Activated CD4-positive, alpha-beta T cell treated with anti-CD3 and anti-CD28 coated beads, Interleukin-2, amount 50 U/mL, for 1 hour (primary cell): ENCODE measurements around the gene FLNA.
"Not testable (repeated sequence)": the region's sequence is repeated elsewhere in the genome, so short reads cannot be mapped to it uniquely, and the experiment has no call there.

ENCODE experiments used
- DNase-seq: peaks from one replicate; pipeline ENCODE4 v3.0.0-alpha.2; 2020

The FLNA gene

DNA sequence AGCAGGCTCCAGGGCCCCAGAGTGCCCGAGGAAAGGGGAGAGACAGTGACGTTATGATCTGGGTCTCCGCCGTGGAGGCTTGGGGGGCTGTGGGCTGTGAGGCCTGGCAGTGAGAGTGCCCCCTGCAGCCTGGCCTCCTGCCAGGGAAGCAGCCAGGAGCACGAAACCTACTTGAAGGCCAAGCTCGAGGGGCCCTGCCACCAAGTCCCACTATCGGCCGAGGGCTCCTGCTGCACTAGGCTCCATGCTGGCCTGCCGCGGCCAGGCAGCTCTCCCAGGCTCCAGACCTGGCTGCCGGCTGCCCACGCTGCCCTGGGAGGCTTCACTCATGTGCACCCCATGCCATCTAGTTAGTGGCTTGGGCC, 18.7 kb downstream of the FLNA start:
- no peak for DNase-seq

DNA sequence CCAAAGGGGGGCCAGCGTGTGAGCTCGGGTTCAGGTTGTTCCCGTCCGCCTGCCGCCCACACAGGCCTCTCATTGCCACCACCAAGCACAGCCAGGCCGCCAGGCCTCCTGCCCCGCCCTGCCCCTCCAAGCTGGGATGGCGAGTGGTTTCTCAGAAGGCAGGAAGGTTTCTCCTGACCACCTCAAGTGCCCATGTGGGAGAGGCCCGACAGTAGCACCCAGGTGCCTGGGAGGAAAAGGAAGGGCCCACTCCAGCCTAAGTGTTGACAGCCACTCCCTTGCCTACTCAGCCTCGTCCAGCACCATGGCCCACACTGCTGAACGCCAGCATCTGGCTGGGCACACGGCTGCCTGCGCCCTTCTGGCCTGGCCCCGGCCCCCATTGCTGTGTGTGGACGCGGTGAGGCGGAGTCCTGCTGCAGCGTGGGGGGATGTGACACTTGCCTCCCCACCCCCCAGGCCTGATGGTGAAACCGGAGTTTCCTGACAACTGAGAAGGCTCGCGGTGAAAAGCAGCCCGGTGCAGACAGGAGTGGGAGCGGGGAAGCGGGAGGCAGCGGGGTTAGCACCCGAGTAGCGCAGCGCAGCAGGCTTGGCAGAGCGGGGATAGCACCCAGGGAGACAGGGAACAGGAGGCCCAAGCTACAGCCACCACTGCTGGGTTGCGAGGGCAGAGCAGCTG, 19.2 kb downstream of the FLNA start:
- DNase-seq: peak; percentile 1

DNA sequence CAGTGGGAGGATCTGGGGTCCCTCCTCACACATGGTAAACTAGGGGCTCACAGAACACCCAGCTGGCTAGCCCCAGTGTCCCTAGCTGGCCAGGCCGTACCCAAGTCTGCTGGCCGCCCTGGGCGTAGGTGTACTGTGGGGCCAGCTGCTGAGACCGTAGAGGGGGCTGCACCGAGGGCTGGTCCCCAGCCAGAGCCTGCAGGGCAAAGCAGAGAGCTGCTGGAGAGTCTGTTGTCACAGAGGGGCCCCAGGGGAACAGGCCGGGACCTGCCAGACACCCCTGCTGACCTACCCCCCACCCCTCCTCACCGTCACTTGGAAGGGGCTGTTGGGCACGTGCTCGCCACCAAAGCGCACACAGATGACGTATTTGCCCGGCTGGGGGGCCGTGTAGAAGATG, 19.9 kb downstream of the FLNA start:
- DNase-seq: no peak

DNA sequence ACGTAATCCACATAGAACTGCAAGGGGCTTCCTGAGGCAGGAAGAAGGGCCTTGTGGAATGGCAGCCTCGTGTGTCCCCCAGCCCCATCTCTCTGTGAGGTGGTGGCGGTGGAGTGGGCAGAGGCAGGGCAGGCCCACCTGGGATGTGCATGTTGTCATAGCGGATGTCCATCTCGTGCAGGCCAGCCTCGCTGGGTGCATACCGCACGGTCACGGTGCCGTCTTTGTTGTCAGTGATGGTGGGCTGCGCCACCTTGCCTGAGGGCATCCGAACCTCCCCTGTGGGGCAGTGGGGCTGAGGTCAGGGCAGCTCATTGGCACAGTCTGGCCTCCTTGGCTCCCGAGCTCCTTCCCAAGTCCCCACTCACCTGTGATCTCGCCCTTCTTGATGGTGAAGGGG, 20.4 kb downstream of the FLNA start:
- peak; percentile 0 for DNase-seq

DNA sequence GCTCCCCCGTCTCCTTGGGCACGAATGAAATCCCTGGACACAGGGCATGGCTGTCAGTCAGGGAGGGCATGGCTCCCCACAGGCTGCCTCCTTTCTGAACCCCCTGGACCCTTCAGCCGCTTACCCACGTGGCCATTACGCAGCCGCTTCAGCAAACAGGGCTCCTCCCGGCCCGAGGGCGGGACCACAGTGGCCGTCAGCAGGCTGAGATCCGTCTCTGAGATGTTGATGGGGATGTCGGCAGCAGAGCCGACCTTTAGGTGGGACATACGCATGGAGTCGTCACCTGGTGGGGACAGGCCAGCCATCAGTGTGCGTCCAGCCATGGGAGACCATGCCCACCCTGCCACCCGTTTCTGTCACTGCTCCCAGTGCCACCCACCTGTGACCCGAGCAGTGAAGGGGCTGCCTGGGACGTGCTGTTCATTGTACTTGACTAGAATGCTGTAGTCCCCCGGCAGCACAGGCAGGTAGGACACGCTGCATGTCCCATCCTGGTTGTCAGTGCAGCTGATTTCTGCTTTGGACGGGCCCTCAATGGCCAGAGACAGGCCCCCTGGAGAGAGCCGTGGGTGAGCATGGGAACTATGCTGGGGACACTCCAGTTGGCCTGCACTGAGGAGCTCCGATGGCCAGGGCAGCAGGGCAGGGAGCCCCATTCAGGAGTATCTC, 21.1 kb downstream of the FLNA start:
- DNase-seq: peak; percentile 0

DNA sequence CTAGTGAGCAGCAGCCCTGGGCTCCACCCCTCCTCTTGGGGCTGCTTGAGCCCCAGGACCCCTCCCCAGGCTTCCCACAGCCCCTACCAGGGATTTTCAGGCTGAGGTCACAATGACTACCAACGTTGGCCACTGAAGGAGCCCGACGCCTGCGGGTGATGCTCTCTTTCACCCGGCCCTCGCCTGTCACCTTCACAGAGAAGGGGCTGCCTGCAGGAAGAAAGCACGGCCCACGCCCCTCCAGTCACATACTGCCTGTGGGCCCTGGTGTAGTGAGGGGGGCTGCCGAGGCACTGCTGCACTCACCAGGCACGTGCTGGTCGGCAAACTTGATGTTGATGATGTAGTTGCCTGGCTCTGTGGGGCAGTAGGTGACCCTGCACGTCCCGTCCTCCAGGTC, 22.0 kb downstream of the FLNA start:
- peak; percentile 0 for DNase-seq

DNA sequence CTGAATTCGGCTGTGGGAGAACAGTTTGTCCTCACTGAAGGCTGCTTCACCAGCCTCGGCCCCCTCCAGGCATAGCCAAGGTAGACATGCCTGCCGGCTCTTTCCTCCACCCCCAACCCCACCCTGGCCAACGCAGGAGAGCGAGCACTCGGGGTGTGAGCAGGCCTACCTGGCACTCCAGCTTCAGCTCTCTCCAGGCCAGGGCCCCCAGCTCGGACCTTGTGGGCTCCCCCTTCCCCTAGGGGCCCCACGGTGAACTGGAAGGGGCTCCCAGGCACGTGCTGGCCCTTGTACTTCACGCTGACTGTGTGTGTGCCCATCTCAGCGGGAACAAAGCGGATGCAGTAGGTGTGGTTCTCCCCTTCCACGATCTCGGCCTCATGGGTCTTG, 22.4 kb downstream of the FLNA start:
- DNase-seq: no peak

DNA sequence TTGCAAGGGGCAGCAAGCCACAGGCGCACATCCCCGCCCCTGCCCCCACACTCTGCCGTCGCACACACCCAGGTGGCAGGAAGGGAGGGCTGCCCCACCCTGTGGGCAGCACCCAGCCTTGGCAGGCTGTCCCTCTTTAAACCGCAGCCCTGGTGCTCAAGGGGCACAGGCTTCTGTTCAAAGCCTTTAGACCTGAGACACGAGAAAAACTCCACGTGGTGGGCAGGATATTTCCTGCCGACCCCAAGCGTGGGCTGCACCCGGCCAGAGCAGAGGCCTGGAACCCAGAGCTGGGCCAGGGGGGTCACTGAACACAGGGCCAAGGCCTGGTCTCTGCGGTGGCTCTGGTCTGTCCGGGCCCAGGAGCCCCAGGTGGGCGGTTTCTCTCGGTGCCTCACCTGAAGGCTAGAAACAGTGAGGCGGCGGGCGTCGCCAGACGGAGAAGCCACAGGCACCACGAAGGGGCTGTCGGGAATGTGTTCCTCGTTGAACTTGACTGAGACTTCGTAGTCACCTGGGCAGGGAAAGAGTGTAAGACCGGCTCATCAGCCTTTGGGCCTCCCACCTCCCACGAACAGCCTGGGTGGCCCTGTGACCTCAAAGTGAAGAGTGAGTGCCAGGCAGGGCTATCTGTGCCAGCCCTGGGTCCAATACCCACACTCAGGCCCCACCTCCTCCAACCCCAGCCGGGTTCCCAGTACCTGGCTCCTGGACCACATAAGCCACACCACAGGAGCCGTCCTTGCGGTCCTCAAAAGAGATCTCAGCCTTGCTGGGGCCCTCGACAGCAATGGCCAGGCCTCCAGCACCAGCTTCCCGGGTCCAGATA, 23.0 kb downstream of the FLNA start:
- peak; percentile 32 for DNase-seq

DNA sequence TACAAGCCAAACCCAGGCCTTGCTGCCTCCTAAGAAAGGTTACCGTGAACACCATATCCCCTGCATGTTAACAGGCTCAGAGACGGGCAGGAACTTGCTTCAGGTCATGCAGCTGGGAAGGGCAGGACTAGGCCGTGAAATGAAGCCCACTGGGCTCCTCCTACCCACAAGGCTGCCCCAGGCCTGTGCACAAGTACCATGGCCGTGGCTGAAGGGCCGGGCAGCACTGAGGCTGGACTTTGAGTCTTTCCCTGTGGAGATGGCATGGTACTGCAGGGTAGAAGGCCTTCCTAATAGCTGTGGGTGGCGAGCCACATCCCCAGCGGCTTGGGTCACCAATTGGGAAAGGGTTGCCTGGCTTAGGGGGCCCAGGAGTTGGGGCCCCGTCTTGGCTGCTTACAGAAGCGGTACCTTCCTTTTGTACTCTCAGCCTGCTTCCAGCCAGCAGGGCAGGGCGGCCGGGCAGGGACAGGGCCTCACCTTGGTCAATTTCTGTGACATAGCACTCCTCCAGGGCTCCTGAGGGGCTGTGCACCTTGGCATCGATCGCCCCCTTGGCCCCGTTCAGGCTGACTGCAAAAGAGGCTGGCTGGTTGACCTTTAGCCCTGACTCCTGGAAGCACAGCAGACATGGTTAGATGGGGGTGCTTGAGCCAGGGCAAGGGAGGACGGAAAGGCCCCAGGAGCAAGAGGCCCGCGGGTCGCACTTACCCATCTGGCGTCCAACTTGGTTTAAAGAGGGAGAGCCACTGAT, 23.8 kb downstream of the FLNA start:
- peak; percentile 0 for DNase-seq

DNA sequence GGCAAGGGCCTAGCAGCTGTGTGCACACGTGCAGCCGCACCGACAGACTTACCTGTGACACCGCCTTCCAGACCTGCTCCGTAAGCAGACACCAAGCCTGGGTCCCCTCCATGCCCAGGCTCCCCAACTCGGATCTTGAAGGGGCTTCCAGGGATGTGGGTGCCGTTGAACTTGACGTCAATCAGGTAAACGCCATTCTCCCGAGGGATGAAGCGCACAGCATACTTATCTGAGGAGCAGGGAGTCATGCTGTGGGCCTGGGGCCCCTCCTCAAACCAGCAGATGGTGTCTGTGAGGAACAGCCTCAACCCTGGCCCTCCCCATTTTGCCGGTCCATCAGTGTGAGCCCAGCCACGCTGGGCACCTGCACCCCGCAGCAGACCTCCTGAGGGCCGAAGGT, 24.5 kb downstream of the FLNA start:
- no peak for DNase-seq

DNA sequence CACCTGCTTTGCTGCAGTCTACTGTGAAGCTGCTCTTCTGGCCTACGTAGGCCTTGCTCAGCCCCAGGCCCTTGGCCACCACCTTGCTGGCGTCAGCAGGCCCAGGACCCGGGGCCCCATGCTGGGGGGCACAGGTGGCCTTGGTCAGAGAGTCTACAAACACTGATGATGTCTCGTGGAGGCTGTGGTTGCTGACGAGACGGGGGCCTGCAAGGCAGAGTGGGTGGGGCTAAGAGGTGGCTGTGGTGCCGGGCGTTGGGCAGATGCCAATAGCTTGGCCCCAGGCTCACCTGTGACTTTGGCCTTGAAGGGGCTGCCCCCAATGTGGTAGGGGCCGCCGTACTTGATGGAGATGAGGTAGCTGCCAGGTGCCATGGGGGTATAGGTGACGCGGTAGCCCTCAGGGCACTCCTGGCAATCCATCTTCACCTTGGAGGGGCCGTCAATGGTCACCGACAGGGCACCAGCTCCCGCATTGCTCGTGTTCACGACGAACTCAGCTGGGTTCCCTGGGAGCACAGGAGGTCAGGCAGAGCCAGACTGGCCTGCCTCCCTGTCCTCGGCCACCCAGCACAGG, 25.0 kb downstream of the FLNA start:
- DNase-seq: peak; percentile 0

DNA sequence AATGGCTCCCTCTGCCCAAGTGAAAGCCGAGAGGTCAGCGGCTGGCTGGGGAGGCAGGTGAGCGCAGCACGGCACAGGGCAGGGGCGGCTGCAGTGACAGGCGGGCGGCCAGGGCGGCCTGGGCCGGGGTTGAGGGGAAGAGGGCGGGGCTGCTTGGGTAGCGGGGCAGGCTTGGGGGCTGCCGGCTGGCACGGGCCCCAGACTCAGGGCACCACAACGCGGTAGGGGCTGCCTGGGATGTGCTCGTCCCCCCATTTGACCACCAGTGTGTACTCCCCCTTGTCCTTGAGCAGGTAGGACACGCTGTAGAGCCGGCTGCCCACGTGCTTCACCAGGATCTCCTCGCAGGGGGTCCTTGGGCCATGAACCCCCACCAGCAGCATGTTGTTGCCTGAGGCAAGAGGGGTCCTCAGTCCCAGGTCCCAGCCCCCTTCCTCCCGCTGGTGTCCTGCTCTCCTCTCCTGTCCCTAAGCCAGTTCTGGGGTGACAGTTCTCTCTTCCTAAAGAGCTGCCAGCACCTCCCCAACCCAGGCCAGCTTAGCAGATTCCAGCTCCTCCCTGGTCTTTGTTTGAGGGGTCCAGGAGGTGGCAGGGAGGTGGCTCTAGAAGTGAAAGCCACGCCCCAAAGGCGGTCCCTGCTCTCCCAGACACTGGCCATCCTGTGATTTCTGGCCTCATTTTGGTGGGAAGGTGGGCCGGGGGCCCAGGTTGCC, 25.6 kb downstream of the FLNA start:
- peak; percentile 0 for DNase-seq

DNA sequence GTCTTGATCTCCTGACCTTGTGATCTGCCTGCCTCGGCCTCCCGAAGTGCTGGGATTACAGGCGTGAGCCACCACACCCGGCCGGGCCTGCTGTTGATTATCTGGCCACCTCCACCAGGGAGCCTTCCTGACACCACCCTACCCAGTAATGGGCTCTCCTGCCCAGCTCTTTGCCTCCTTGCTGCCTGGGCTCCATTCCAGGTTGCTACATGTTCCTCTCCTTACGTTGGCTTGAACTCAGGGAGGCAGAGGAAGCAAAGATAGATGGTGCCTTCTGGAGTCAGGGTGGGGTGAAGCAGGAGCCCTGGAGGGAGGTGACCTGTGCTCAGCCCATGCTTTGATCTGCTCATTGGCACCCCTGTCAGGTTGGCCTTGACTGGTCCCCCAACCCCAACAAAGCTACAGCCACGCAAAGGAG, 26.3 kb downstream of the FLNA start:
- peak; percentile 0 for DNase-seq

DNA sequence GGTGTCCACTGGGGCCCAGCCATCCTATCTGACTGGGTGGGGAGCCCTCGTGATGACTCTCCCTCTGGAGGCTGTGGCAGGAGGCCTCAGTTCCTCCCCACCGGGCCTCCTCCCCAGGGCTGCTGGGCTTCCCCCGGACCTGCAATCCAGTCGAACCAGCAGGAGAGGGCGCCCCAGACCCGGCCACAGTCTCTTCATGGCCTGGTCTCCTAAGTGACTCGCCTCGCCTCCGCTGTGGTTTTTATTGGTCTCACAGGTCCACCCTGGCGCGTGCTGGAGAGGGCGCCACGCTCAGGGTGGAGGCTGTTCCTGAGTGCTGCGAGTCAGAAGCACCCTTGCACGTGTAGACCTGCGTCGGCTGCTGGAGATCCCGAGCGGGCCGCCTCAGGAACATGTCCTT, 30.8 kb downstream of the FLNA start:
- not testable (repeated sequence) for DNase-seq

DNA sequence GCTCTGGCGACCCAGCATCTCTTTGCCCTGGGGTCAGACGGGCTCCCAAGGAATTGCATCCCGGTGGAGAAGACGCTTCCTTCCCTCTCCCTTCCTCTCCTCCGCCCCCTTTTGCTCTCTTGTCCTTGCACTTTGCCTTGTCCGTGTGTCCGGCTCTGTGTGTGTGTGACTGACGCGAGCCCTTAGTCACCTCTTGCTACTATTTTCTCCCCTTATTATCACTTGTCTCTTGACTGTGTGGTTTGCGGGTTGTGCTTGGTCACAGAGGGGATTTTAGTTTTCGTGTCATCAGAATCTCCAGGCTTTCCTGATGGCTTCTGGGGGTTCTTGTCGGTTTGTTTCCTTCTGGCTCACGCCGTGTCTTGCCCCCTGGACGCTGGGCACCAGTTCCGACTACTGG, 31.4 kb downstream of the FLNA start:
- not testable (repeated sequence) for DNase-seq

DNA sequence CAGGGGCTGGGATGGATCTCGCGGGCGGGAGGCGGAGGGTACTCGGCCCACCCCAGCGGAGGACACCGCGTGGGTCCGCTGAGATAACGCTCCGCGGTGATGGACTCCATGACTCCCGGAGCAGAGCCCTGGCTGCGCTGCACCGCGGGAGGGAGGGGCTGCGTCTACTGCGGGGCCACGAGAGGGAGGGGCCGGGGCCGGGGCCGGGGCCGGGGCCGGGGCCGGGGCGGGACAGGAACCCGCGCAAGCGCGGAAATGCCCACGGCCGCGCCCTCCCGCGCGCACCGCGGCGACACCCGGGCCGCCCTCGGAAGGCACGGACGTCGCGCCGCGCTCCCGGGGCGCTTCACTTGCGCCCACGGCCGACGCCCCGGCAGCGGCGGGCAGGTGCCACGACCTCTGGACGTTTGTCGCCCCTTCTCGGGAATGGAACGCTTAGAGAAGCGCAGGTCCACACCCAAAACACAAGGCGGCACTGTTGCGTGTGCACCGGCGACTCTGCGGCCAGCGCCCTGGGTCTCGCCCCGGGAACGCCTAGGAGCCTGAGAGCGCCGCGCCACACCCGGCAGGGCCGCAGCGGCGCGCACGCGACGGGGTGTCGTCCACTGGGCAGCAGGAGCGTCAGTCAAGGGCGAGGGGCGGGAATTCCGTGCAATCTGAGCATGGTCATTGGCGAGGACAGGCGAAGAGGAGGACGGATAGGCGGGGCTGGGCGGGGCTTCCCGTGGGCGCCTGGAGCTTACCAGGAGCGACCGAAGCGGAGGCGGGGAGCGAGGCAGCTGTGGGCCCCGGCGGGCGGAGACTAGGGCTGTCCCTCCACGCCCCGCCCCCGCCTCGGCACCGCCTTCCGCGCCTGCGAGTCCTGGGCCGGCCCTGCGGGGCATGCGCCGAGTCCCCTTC, 32.8 kb downstream of the FLNA start:
- DNase-seq: not testable (repeated sequence)

DNA sequence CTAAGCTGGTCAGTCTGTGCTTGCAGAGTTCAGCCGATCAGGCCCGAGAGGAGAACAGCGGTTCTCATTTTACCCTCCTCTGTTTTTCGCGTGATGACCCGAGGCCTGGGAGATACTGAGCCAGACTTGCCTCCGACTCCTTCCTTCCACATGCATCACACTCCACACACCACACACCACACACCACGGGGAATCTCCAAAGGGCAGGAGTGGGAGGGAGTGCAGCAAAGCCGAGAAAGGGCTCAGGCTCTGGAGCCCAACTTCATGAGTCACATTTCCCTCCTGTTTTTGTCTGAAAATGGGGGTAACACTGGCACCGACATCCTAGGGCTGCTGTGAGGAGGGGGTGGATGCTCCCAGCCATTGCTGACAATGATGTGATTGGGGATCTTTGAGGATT, 39.9 kb downstream of the FLNA start:
- DNase-seq: no peak

DNA sequence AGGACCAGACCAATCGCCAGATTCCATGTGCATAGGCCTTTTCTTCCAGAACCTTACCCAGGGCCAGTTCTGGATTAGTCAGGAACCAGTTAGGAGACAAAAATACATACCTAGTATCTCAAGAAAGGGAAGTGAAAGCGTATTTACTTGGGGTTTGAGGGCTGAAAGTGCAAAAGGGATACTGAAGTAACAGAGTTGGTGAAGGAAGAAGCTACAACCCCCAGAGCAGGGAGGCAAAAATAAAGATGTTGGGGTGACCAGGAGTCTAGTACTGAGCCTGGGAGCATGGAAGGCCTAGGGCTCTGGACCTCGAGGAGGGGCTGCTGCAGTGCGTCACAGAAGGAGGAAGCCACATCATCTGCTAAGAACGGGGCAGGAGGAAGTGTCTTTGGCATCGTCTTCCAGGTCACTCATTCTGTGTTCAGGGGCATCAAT, 40.6 kb downstream of the FLNA start:
- no peak for DNase-seq

DNA sequence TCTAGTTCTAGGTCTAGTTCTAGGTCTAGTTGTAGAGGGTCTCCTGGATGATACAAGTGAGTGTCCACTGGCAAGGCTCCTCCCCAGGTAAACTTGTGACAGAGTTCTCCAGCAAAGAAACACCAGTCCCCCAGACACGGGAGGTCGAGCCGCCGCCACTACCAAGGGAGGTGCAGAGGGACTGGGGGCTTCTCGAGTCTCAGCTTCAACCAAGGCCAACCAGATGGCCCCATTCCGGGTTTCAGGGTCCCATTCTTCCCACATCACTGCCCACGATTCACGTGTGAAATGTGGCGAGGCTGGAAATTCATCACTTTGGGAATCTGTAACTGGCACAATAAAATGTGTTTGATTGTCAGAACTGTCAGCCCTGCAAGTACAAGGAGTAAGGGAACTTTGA, 41.3 kb downstream of the FLNA start:
- no peak for DNase-seq

DNA sequence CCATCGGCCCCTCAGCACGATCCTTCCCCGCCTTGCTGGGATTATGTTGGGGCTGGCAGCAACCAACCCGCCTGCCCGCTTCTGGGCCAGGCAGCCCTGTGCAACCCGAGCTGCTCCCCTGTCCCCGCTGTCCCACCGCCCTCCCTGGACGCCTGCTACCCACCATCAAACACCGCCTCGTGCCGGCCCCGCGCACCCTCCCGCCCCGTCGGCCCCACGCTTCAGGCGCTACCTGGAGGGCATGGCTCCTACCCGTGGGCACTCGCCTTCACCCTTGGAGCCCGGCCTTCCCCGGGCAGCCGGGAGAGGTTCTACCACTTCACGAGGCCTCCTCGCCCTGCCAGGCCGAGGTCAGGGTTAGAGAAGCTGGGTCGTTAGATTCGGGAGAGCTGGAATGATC, 41.9 kb downstream of the FLNA start:
- DNase-seq: no peak

DNA sequence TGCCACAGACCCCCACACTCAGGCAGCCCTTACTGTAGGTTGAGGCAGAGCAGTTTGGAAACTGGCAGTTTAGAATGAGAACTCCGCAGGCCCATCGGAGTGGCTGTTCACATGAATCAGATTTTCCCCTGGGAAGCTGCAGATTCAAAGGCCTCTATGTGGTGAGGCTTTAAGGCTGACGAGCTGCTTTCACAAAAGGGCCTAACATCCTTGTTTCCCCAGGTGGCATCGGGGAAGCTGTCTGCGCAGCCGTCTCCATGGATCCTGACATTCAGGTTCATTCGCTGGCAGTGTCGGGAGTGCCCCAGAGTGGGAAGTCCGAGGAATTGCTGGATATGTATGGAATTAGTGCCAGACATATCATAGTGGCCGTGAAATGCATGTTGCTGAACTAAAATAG, 45.1 kb downstream of the FLNA start:
- DNase-seq: no peak
